ENCODE results near the gene FER.
"Not testable (repeated sequence)": the region's sequence is repeated elsewhere in the genome, so short reads cannot be mapped to it uniquely, and the experiment has no call there.

FER gene

DNA sequence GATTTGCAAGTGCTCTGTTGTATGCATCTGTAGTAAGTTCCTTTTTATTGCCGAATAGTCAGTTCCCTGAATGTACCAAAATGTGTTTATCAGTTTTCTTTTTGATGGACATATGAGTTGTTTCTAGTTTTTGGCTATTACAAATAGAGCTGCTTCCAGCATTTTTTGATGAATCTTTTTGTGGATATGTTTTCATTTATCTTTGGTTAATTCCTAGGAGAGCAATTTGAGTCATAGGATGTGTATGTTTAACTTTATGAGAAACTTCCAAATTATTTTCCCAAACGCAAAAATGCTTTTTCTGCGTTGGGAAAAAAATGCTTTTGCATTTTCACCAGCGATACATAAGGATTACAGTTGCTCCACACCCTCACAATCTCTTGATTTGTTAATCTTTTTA, 287.7 kb downstream of the FER start:
- DNase-seq (ENCODE audit: low read depth in 2 of 2): no peak

DNA sequence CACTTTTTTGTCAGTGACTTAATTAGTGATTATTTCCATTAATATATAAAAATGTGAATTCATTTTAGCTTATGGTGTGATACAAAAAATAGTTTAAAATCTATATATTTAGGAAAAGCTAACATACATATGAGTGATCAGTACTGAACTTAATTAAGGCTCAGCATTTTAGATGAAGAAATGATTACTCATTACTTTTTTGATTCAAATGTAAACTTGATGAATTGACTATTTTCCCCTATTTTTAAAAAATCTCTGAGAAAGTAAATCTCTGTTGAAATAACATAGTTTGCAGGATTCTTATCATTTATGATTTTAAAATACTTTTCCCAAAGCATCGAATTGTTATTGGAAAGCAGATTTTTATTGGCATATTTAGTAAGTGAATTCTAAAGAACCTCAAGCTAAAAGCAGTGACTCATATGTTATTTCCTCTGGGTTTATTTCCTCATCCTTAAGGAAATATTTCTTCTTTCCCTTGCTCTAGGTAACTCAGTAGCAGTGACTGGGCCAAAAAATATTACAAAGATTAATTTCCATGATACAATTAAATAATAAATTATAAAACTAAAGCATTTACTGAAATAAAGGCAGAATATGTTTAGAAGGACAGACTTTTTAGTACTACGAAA, 290.6 kb downstream of the FER start:
- no peak for DNase-seq (ENCODE audit: low read depth in 2 of 2)

DNA sequence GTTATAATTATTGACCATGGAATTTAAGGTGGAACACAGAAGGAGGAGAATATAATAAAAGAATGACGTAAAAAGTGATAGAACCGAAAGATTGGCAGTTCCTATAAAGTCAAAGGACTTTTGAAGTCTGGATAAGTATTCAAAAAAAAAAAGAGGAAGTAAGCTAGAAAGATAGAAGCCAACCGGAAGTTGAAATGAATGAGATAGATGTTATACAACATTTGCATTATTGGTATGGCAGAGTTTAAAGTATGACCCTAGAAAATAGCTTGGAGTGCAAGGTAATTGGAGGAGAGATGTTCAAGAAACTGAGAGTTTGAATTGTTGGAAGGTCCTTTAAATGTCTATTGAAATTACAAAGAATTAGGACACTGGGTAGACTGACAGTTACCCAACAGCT, 293.6 kb downstream of the FER start:
- DNase-seq (ENCODE audit: low read depth in 2 of 2): no peak

DNA sequence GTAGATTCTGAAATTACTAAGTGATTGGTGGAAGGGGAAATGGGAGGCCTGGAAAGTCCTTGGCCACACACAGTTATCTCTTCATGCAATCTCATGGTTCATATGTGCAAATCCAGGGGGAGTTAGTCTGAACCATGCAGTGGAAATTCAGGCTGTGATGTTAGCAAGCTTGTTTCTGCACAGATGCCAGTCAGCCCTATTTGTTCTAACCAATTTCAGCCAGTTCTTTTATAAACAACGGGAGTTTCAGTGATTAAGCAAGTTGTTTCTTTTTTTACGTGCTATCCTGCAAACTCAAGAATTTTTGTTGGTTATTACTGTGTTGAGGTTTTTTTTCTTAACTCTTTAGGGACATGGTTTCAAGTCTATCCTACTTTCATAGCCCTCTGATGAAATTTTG, 298.0 kb downstream of the FER start:
- no peak for DNase-seq (ENCODE audit: low read depth in 2 of 2)

DNA sequence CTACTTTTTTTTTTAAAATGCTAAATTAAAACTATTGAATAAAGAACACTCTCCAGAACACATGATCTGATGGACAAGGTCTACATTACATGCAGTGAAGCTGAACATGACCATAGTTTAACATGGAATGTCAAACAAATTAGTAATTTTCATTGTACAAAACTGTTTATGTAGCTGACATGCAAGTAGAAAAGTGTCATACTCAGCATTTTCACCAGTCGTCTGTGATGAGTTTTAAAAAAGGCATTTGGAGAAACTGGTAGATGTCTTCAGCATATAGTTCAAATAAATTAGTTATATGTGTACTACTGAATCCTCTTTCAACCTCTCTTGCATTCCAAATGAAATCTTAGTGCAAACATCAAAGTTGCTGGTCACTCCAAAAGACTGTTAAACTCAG, 301.9 kb downstream of the FER start:
- no peak for DNase-seq (ENCODE audit: low read depth in 2 of 2)

DNA sequence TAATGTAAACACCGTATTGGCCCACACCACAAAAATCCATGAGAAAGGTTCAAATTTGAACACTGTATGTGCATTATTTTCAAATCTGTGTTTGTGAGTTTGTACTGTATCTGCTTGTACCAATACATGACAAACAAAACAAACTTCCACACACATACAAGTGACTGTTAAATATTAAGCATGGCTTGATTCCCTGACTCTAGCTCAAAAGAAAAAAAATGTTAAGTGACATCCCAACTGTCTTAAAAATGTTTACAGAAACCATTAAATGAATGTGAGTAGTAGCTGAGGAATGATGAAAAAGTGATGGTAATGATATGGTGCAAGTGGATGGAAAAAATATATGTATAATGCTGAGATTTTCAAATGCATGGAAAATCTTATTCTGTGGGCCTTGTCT, 302.6 kb downstream of the FER start:
- not testable (repeated sequence) for DNase-seq (ENCODE audit: low read depth in 2 of 2)

DNA sequence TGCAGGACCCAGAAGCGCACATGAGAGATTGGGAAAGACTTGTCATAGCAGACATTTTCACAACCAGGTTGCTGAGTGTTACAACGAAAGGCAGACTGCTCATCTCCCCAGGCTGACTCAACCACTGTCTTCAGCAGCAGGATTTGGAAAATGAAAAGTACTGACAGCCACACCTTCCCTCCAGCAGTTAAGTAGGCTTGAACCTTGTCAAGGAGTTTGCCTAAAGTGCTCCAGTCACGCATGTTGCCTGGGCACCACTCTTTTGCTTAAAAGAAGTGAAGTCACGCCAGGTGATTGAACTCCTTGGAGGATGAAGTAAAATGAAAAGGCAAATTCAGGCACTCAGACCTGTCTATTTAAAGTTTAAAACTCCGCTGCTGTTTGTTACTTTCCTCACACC, 304.5 kb downstream of the FER start:
- DNase-seq (ENCODE audit: low read depth in 2 of 2): not testable (repeated sequence)

DNA sequence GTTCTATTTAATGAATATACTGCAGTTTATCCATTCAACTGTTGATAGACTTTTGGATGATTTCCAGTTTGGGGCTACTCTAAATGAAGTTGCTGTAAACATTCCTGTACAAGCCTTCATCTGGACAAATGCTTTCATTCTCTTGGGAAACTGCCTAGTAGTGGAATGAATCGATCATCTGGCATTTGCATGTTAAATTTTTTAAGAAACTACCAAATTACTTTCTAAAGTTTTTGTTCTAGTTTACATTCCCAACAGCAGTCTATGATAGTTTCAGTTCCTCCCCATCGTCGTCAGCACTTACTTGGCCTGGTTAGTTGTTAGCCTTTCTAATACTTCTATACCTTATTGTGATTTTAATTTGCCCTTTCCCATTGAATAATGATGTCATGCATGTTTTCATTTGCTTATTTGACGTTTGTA, 306.3 kb downstream of the FER start:
- no peak for DNase-seq (ENCODE audit: low read depth in 2 of 2)

DNA sequence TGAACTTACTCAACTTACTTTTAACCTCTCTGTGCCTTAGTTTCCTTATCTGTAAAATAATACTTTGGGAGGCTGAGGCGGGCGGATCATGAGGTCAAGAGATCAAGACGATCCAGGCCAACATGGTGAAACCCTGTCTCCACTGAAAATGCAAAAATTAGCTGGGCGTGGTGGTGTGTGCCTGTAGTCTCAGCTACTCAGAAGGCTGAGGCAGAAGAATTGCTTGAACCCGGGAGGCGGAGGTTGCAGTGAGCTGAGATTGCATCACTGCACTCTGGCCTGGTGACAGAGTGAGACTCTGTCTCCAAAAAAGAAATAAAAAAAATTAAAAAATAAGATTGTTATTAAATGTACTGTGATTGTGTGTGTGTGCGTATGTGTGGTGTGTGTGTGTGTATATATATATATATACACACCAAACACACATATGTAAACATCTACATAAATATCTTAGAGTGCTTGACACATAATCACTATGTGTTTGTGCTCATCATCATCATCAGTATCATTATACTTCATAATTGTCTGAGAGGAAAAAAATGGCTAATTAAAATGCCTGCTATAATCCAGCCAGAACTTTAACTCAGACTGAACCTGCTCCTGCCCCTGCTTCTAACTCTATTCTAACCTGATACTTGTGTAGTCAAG, 312.8 kb downstream of the FER start:
- no peak for DNase-seq (ENCODE audit: low read depth in 2 of 2)

DNA sequence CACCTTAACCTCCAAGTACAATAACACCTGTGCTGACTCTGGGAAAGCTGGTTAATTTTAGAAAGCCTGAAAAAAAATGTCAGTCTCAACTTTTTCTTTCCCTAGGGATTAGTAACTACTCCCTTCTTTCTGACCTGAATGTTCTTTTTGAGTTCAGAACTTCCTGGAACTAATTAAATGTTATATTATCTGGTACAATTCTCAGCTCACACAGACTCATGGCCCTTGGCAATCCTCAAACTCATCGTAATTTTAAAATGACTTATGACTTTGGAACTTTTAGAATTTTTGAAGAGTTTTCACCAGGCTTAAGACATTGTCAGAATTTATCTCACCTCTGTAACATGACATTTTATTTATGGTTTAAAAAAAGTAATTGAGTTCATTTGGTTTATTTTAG, 315.0 kb downstream of the FER start:
- DNase-seq (ENCODE audit: low read depth in 2 of 2): no peak

DNA sequence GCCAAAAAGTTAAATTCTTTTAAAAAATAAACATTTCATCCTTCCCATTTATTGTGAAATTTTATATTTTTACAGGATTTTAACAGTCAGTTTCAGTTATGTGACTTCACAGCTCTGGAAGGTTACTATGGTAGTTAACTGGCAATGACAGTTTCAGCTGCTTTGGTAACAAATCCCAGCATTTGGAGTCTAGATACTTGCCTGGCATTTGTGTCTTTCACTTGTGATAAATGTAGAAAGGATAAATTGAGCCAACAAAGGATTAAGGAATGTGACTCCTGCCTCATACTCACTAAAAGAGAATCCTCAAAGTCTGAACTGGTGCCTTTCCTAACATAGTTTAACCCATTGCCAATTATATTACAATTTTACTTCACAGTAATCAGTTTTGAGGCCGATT, 315.5 kb downstream of the FER start:
- DNase-seq (ENCODE audit: low read depth in 2 of 2): no peak

DNA sequence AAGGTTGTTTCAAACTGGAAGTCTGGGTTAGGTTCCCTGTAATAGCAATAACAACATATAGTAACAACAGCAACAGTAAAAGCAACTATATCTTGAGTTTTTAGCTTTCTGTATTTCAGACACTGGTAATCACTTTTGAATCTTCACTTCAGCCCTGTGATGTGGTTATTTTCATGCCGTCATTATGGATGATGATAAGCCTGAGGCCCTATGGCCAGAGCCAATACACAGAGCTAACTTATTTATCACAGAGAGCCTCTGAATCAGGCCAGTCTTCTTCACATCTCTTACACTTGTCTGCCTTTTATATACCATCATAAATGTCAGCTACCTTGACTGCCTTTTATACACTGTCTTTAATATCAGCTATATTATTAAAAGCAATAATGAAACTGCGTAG, 329.0 kb downstream of the FER start:
- DNase-seq (ENCODE audit: low read depth in 2 of 2): no peak

DNA sequence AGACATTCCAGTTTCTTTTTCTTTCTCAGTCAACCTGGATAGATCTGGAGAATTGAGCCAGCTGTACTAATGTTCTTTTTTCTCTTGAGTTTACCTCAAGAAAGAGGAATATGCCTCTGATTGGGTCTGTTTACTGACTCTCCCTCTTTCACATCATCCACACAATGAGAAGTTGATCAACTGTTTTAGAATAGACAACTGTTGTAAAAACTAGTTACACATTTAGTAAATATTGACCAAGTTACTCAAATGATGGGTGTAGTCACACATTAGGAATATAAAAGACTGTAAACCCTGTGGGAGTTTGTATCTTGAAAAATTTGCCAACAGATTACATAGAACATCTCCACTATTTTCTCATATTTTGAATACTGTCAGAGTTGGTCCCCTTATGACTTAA, 330.8 kb downstream of the FER start:
- no peak for DNase-seq (ENCODE audit: low read depth in 2 of 2)

DNA sequence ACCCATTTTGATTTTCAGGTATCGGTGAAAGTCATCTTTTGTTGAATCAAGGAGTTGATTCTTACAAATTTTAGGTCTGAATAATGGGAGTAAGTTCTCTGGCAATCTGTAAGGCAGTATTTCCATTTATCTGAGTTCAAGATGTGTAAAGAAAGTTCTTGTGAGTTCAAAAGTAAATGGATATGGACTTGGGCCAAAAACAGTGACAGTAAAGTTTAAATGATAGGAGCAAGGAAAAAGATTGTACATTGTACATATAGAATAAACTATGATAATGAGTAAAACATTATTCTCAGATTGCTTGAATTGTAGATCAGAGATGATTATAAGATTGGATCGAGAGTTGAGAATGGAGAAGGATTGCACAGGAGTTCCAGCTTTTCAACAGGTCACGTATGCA, 332.8 kb downstream of the FER start:
- DNase-seq (ENCODE audit: low read depth in 2 of 2): no peak

DNA sequence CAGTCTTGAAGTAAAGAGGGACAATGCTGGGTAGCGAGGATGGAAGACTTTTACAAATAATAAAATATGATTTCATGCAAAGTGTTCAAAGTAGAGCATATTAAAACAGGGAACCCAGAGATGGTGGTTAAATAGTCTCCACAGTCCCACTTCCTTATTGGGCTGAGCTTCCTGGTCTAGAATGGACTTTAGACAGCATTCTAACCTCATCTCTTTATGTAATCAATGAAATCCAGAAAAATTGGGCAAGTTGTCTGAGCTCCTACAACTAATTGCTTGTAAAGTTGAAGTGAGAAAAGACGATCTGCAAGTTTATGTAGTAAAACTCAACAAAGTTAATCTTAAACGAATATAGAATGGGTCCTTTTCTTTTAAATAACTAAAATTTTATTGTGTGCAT, 333.2 kb downstream of the FER start:
- DNase-seq (ENCODE audit: low read depth in 2 of 2): no peak

DNA sequence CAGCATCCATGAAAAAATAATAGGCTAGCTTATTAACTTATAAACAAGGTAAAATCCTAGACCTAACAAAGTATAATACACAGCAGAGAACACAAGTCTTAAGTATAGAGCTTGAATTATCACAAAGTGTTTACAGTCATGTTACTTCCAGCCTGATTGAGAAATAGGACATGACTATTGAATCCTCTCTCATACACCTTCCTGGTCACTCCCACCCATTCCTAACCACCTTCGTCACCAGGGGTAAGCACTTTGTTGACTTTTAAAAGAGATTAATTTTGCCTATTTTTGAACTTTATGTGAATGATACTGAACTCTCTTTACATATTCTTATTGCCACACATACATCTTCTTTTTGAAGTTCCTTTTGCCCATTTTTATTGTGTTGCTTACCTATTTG, 336.2 kb downstream of the FER start:
- DNase-seq (ENCODE audit: low read depth in 2 of 2): no peak

DNA sequence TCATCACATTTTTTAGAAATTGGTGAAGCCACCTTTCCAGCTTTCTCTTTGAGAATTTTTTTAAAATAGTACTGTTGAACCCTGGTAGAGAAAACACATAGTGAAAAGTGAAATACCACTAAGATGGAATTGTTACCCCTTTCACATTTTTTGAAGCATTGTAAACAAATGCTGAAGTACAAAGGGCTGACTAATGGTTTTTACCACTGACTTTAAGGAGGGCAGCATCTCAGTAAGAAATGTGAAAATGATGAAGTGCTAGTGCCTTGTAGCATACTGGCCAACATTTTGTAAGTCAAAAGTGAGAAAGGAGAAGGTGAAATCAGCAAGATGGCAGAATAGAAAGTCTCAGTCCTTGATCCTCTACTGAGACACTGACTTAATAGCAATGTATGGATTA, 341.5 kb downstream of the FER start:
- DNase-seq (ENCODE audit: low read depth in 2 of 2): no peak

DNA sequence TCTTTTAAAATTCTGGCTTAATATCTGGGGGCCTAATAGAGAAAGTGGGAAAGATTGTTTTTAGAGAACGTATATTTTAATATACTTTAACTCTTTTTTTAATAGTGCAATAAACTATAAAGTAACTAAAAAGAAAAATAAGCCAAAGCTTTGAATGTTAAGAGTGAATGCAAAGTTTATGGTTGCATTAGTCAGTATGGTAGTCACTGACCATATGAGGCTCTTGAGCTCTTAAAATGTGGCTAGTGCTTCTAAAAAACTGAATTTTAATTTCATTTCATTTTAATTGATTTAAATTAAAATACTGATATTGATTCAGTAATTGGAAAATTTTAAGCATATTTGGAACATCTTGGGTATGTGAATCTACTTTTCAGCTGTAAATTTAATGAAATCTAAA, 351.4 kb downstream of the FER start:
- DNase-seq (ENCODE audit: low read depth in 2 of 2): no peak

DNA sequence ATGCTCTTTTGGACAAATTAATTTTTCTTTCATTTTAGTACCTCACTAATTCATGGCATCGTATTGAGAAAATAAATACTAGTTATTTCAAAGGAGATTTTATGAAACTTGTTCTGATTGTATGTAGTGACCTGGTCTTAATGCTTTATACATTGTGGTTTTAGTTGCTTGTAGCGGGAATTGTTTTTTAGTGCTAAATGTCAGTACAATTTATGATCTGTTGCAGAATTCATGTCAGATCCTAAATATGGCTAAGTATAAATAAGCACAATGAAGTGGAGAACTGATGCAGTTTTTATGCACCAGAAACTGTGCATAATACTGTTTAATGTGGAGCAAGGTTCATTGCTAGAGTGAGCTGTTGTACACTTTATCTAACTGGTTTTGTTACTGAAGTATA, 353.3 kb downstream of the FER start:
- no peak for DNase-seq (ENCODE audit: low read depth in 2 of 2)

DNA sequence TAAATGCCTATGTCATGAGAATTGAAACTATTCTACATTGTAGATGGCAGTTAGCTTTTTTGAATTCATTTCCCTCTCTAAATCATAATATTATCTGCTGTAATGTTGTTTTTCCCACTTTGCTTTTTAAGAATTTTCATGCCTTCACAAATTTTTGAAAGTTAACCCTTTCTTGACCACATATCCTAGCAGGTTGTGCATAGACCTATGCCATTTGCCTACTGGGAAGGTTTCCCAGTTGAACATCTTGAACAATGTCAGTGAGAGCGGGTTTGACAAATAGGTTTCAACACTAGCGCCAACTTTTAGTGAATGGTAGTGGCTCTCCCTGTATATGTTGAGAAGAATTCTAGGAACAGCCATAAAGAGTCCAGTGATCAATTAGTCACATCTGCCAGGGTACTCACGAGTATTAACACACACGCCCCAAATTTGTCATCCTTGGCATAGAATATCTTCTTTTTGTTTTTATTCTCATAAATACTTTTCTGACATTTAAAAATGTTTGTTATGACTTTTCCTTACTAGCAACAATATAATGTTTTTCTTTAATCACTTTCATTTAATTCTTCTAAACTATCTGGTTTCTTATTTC, 354.5 kb downstream of the FER start:
- DNase-seq (ENCODE audit: low read depth in 2 of 2): no peak

DNA sequence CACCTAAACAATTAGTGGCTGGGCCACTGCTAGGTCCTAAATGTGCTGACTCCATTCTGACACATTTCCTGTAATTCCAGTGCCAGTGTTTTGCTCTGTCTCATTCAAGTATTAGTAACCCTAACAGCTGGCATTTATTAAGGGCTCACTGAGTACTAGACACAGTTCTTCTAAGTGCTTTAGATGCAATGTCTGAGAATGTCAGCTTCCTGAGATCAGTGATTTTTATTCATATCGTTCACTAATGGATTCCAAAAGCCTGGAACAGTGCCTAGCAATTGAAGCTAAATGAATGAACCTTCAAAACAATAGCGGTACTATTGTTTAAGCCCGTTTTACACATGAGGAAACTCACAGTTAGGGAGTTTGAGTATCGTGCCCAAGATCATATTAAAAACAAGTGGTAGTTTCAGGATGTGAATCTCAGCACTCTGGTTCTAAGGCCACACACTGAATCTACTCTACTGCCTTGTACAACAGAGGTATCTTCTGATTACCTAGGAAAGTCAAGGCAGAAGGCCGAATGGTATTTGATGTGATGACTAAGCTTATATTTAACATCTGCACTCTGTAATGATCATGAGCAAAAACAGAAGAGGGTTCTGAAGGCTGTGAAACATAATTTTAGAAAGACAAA, 358.1 kb downstream of the FER start:
- no peak for DNase-seq (ENCODE audit: low read depth in 2 of 2)

DNA sequence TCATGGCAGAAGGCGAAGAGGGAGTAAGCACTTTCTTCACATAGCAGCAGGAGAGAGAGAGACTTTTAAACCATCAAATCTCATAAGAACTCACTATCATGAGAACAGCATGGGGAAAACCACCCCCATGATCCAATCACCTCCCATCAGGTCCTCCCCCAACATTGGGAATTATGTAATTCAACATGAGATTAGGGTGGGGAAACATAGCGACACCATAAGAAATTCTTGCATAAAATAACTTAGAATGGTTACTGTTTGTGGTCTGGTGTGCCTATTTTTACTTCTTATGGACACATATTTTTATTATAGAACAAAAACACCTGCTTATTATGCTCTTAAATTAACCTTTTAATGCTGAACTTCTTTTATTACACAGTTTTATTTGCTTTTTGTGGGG, 364.0 kb downstream of the FER start:
- no peak for DNase-seq (ENCODE audit: low read depth in 2 of 2)

DNA sequence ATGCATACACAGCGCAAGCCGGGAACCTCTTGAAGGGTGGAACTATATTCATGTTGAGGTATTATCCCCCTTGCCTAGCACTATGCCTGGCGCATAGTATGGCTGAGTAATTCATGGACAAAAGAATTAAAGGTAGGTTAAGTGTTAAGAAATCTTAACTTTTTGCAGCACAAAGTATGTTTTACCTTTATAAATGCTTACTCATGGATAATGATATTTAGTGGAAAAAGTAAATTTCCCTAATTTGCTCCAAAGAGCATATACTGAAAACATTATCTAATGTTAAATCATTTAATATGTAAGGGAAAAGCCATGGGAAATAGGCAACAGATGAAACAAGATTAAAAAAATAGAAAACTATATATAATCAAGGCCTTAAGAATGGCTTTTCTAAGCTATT, 365.9 kb downstream of the FER start:
- no peak for DNase-seq (ENCODE audit: low read depth in 2 of 2)
